NCI-H524 treated with DMSO at 0.1 percent for 48 hours (cell line): Measurements from ENCODE around the gene ATP2A2.
"Not testable (repeated sequence)": the region's sequence is repeated elsewhere in the genome, so short reads cannot be mapped to it uniquely, and the experiment has no call there.

Experiments
- DNase-seq: peaks from one replicate; lab custom pipeline; 2025; lab: John Stamatoyannopoulos, UW

Gene ATP2A2

DNA sequence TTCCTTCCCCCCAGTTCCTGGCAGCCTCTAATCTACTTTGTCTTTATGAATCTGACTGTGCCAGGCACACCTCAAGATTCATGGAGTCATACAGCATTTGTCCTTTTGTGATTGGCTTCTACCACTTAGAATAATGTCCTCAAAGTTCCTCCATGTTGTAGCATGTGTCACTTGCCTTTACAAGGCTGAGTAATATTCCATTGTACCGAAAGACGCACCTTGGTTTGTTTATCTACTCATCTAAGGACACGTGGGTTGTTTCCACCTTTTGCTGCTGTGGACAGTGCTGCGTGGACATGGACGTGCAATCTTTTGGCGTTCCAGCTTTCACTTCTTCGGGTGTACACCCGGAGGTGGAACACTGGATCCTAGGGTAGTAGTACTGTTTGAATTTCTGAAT, 88.9 kb downstream of the ATP2A2 start:
- DNase-seq, result no peak

DNA sequence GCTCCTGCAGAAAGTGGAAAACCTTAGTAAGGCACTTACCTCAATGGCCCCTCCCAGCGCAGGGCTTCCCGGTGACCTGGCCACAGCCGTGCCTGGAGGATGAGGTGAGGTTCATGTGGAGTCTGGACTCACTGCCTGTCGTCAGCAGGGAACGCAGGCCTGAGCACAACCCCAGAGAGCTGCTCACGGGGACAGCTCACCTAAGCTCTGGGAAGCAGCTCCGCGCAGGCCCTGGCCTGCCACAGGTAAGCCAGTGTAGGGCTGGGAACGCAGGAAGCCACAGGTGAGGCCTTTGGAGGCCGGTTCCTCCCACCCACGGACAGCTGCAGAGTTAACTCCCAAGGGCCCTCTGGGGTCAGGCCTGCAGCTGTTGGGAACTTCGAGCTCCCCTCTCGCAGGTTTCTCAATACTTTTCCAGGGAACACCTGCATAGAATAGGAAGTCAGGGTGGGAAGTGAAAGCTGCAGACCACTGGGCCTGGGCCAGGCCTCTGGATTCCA, 89.7 kb downstream of the ATP2A2 start:
- DNase-seq, result no peak

DNA sequence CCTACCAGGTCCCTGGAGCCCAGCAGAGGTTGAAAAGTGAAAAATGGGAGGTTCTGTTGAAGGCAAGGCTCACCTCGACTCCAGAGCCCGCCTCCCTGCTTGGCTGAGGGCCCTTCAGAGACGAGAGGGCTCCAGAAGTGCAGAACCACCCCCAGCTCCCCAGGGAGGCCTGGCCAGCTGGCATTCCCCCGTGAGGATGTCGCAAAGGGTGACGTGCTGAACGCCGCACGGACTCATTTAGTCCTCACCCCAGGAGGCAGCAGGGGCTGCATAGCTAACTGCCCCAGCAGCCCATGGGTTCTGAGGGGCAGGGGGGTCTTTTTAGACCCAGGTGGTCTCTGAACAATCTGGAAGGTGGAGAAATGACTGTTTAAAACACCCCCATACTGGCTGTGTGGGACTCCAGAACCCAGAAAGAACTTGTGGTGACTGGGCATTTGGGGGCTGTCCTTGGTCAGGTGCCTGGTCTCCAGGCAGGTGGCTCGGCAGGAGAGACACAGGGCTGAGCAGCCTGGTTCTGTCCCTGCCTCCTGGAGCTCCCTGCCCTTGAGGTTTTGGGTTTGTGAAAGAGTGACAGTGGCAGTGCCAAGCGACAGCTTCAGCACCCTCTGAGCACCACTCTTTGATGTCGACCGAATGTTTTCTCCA, 90.5 kb downstream of the ATP2A2 start:
- peak; percentile 46 for DNase-seq

DNA sequence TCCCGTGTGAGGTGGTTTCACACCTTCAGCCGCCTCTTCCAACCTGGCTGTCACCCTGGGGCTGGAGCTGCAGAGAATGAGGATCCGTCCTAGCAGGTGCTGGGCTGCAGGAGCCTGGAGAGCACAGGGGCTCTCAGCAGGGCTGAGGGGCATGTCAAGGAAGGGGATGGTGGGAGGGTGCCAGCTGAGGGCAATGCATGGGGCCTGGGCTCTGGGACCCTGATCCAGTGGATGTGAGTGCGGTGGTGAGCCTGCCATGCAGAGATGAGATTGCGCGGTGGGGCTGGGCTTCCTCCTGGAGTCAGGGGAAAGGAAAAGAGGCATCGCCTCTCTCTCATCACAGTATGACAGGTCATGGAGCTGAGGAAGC, 91.0 kb downstream of the ATP2A2 start:
- no peak for DNase-seq

DNA sequence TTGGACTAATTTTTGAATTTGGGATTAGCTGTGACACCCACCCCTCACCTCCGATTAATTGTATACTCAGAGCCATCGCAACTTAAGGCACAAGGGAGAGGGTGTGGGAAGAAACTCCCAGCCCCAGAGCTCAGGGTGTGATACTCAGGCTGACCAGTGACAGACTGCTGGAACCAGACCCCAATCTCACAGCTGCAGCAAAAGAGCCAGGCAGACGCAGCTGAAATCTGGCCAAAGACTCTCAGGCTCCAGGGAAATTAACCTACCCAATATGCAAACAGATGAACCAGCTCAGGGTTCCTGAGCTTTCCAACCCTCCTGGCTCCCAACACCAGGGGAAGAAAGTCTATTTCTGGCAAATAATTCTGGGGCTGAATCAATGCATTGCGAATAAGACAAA, 92.0 kb downstream of the ATP2A2 start:
- DNase-seq, result no peak

DNA sequence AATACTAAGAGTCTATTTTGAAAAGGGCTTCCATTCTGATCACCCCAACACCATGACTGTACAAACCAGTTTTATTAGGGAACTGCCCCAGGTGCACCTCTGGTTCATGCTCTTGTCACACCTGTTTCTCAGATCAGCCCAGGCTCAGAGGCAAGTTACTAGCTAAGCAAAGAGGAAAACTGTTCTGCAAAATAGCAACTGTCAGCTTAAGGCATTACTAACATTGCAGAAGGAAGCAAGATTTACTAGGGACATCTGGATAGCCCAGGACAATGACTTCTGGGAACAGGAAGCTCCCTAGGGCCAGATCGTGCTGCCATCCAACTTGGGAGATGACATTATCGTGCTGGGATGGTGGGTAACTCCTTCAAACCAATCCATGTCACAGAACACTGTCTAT, 92.4 kb downstream of the ATP2A2 start:
- no peak for DNase-seq

DNA sequence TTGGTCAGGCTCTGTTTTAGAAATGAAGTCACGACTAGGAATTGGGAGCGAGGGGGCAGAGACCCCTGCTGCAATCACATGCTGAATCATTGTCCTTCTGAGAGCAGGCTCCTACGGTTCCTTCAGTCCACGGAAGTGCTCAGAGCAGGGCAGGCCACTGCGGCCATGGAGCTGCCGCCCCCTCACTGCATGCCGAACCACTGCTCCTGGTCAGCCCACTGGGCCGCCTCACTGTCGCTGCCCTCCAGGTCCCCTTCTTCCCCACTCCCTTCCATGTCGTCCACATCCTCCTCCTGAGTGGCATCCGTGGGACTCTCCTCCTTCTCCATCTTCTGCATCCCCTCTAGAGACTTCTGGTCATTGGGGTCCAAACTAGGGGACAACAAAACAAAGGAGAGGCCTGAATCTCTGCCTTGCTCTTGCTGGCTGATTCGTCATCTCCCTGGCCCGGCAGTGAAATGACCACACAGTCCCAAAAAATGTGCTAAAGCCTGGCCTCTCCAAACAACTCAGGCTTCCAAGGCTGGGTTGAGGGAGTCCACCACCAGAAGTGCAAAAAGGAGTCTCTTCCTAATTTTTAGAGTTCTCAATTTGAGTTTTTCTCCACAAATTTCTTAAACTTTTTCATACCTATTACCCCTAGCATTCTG, 93.0 kb downstream of the ATP2A2 start:
- DNase-seq, result no peak

DNA sequence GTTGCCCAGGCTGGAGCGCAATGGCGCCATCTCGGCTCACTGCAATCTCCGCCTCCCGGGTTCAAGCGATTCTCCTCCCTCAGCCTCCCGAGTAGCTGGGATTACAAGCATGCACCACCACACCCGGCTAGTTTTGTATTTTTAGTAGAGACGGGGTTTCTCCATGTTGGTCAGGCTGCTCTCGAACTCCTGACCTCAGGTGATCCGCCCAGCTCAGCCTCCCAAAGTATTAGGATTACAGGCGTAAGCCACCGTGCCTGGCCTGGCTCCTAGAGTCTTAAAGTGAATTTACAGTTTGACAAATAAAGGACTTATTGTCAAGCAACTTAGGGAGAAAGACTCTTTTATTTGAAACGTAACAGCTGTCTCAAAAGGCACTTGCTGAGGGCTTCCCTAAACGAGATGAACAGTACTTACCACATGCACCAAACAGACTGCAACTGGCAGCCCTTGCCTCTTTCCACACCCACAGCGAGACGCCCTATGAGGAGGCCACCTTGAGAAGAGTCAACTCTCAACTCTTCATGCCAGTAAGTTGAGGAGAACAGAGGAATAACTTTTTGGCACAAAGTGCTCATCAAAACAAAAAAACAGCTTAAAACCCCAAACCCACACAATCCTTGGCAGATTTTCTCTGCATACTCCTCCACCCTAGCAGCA, 97.2 kb downstream of the ATP2A2 start:
- DNase-seq, result not testable (repeated sequence)

DNA sequence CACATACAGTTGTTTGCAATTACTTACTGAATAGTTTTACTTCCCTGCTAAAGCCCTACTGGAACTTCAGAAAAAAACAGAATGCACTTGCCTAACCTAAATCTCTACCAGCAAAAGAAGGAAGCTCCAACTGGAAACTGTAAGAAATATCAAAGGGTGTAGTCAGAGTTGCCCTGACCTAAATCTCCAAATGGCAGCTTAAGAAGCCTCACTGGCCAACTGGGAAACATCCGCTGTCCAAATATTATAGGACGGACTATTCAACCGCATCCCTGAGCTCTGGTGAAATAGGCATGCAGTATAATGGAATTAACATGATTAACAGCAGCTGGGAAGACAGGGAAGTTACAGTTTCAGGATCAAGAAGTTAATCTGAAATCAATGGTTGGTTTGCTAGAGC, 98.2 kb downstream of the ATP2A2 start:
- no peak for DNase-seq

DNA sequence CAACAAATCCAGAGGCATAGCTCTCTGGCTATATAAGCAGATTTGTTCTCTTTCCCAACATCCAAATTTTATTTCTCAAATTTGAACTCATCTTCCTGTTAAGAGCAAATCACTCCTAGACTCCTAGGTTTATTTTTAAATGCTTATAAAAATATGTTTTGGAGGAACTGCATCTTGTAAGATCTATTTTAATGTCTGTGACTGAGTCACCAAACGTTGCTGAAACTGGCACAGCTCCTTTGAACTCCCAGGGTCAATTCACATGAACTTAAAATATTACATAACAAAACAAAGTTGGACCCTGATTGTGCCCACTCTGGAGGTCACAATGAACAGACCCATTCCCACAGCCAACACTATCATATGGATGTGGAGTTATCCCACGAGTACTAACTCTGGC, 98.6 kb downstream of the ATP2A2 start:
- DNase-seq, result no peak

DNA sequence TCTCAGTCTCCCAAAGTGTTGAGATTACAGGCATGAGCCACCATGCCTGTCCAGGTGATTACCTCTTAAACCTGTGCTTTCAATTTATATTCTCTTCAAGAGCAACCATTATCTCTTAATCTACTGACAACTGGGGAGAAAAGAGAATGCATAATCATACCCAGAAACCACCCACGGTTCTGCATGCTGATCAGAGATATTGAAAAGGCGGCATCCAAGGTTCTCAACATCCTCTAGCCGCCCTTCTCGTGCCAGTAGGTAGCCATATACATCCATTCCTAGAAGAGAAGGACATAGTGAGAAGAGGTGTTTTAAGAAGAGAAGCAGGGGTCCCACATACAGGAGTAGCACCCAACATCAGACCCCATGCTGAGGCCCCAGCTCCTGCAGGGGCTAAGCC, 101.6 kb downstream of the ATP2A2 start:
- DNase-seq, result no peak
